GM12878 (cell line): ENCODE measurements around the gene STAT3. TPM values are rescaled to one million over a fixed set of nuclear protein-coding genes. Genes with fewer than 3 reads are reported as not detected.
A peak's percentile ranks its signal among the peaks of the same experiment; 100 is the strongest.

Experiments used
- ATF2 ChIP-seq: IDR thresholded peaks from 2 replicates; pipeline ENCODE4 v1.6.1; 2012; ENCODE audit warnings: low read length, inconsistent platforms
- BRCA1 ChIP-seq: IDR thresholded peaks from 2 replicates; pipeline ENCODE4 v1.6.1; 2011; ENCODE audit warnings: low read depth, low read length, improper control_type of control experiment
- CHD4 ChIP-seq: fragments of 200-600 bp; sonication (generic); IDR thresholded peaks from 2 replicates; pipeline ENCODE4 v1.6.1; 2016; ENCODE audit warnings: mild to moderate bottlenecking
- E2F8 ChIP-seq: fragments of 450-650 bp; IDR thresholded peaks from 2 replicates; pipeline ENCODE4 v1.6.1; 2018; ENCODE audit warnings: mild to moderate bottlenecking, low read depth, moderate library complexity; ENCODE audit not compliant: partially characterized antibody
- FOXK2 ChIP-seq: fragments of 450-650 bp; IDR thresholded peaks from 2 replicates; pipeline ENCODE4 v1.6.1; 2017; ENCODE audit warnings: mild to moderate bottlenecking, moderate library complexity
- JUND ChIP-seq: IDR thresholded peaks from 2 replicates; pipeline ENCODE4 v1.6.1; 2012; ENCODE audit warnings: low read depth, mild to moderate bottlenecking, low read length, improper control_type of control experiment, moderate library complexity
- LARP7 ChIP-seq: fragments of 450-650 bp; IDR thresholded peaks from 2 replicates; pipeline ENCODE4 v1.6.1; 2017; ENCODE audit warnings: mild to moderate bottlenecking
- MTA2 ChIP-seq: fragments of 450-650 bp; IDR thresholded peaks from 2 replicates; pipeline ENCODE4 v1.6.1; 2016; ENCODE audit warnings: low read depth, mild to moderate bottlenecking, moderate library complexity
- NR2F1 ChIP-seq: fragments of 450-650 bp; conservative IDR thresholded peaks from 2 replicates; pipeline ENCODE4 v1.6.1; 2017; ENCODE audit warnings: mild to moderate bottlenecking
- POLR2AphosphoS2 ChIP-seq: IDR thresholded peaks from 2 replicates; pipeline ENCODE4 v1.6.1; 2011; ENCODE audit warnings: low read depth, mild to moderate bottlenecking, low read length, improper control_type of control experiment, moderate library complexity
- POU2F2 ChIP-seq: IDR thresholded peaks from 3 replicates; pipeline ENCODE4 v1.6.1; 2011; ENCODE audit warnings: low read depth, mild to moderate bottlenecking, low read length, borderline replicate concordance
- RAD51 ChIP-seq: fragments of 450-650 bp; IDR thresholded peaks from 2 replicates; pipeline ENCODE4 v1.6.1; 2016; ENCODE audit warnings: moderate library complexity, mild to moderate bottlenecking, inconsistent platforms
- SMAD5 ChIP-seq: IDR thresholded peaks from 2 replicates; pipeline ENCODE4 v1.6.1; 2016; ENCODE audit warnings: antibody characterized with exemption, low read depth
- SPI1 ChIP-seq: IDR thresholded peaks from 2 replicates; pipeline ENCODE4 v1.6.1; 2011; ENCODE audit warnings: low read depth, mild to moderate bottlenecking, low read length, moderate library complexity, borderline replicate concordance; ENCODE audit not compliant: insufficient read depth
- SRF ChIP-seq, 2 experiments: IDR thresholded peaks; 2 replicates each; pipeline ENCODE4 v1.6.1; 2011; ENCODE audit warnings: low read depth in 2 of 2, low read length in 2 of 2, mild to moderate bottlenecking in 1 of 2, moderate library complexity in 1 of 2
- polyA plus RNA-seq, 11 experiments: library from polyadenylated mRNA; depleted of rRNA in 4 of 11; unstranded in 6 of 11; stranded (reverse) in 5 of 11; fragments of >200 nt; fragmentation: Nextera tagmentation in 4 of 11; fragmentation: Illumina TruSeq in 1 of 11; extraction: Ambion mirVana in 4 of 11; extraction: Trizol in 1 of 11; gene quantifications; 1 replicate in 1 of 11; 2 replicates in 10 of 11; pipeline versions ENCODE4 v1.2.1 to v1.2.3, GENCODE V29; 2011 to 2016; ENCODE audit warnings: inconsistent platforms in 2 of 11, missing spikeins in 2 of 11, low read depth in 1 of 11
- total RNA-seq, 4 experiments: library from RNA; depleted of rRNA in 3 of 4; stranded (reverse); fragments of >200 nt in 3 of 4; fragmentation: Illumina TruSeq in 1 of 4; extraction: Trizol in 1 of 4; gene quantifications; 2 replicates each; pipeline versions ENCODE4 v1.2.1 to v1.2.3, GENCODE V29; 2013 to 2021
- TF ChIP-seq, protein P1 (sequence below): IDR thresholded peaks from 2 replicates; pipeline ENCODE4 v1.6.1; 2012; ENCODE audit warnings: low read depth, low read length, improper control_type of control experiment
- TF ChIP-seq, protein P2 (sequence below): fragments of 450-650 bp; IDR thresholded peaks from 2 replicates; pipeline ENCODE4 v1.6.1; 2017; ENCODE audit warnings: mild to moderate bottlenecking
- TF ChIP-seq, protein P3 (sequence below): IDR thresholded peaks from 2 replicates; pipeline ENCODE4 v1.6.1; 2011; ENCODE audit warnings: mild to moderate bottlenecking, low read depth, low read length, moderate library complexity; ENCODE audit not compliant: insufficient replicate concordance

The STAT3 gene
- total and polyA plus RNA-seq, 10 of the 15 experiments (the other 5 are each of a cell fraction or from before 2014, with no cell fraction given): 18.4 to 96.4 (median 60.9) TPM

DNA sequence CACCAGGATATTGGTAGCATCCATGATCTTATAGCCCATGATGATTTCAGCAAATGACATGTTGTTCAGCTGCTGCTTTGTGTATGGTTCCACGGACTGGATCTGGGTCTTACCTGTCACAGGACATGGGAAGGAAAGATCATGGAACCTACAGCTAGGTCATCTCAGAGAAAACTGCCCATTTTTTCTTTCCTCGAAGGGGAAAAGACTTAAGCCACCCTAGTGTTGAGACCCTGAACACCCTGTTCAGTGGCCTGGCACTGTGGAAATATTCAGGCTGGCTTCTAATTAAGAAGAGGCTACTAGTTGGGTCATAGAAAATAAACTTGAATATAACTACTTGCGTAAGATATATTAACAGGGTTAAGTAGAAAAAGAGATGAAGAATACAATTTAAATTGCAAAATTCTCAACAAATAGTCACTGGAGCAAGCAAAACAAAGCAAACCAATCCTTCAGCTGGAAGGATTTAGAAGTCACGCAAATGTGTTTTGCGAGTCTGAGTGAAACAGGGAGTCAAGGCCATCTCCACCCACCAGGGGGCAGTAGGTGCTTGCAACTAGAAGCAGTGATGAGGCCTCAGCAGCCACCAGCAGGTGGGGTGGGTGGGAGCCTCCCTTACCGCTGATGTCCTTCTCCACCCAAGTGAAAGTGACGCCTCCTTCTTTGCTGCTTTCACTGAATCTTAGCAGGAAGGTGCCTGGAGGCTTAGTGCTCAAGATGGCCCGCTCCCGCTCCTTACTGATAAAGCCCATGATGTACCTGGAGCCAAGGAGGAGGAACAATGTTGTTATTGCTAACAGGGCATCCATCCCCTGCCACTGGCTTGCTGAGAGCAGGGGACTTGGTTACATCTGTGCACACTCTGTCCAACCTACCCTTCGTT lies 65.6 kb downstream of the STAT3 start (continued):
- no peak for TF ChIP-seq SRF (IDR thresholded peaks at IDR 0.05; ENCODE audit: low read depth in 2 of 2, low read length in 2 of 2)
- TF ChIP-seq, protein P1, sequence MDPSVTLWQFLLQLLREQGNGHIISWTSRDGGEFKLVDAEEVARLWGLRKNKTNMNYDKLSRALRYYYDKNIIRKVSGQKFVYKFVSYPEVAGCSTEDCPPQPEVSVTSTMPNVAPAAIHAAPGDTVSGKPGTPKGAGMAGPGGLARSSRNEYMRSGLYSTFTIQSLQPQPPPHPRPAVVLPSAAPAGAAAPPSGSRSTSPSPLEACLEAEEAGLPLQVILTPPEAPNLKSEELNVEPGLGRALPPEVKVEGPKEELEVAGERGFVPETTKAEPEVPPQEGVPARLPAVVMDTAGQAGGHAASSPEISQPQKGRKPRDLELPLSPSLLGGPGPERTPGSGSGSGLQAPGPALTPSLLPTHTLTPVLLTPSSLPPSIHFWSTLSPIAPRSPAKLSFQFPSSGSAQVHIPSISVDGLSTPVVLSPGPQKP: 0 out of 2 replicates have a peak, but pooled peaks have one; percentile 23
- TF ChIP-seq NR2F1: no peak
- TF ChIP-seq MTA2: no peak
- TF ChIP-seq, protein P2, sequence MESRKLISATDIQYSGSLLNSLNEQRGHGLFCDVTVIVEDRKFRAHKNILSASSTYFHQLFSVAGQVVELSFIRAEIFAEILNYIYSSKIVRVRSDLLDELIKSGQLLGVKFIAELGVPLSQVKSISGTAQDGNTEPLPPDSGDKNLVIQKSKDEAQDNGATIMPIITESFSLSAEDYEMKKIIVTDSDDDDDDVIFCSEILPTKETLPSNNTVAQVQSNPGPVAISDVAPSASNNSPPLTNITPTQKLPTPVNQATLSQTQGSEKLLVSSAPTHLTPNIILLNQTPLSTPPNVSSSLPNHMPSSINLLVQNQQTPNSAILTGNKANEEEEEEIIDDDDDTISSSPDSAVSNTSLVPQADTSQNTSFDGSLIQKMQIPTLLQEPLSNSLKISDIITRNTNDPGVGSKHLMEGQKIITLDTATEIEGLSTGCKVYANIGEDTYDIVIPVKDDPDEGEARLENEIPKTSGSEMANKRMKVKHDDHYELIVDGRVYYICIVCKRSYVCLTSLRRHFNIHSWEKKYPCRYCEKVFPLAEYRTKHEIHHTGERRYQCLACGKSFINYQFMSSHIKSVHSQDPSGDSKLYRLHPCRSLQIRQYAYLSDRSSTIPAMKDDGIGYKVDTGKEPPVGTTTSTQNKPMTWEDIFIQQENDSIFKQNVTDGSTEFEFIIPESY: no peak
- TF ChIP-seq BRCA1: no peak
- TF ChIP-seq CHD4: no peak
- TF ChIP-seq FOXK2: no peak
- TF ChIP-seq POLR2AphosphoS2: 0 out of 2 replicates have a peak, but pooled peaks have one; percentile 14
- TF ChIP-seq ATF2: no peak
- TF ChIP-seq POU2F2: peak; percentile 74; the same call in 1 of the 3 replicates
- no peak for TF ChIP-seq JUND
- no peak for TF ChIP-seq E2F8
- TF ChIP-seq SPI1: no peak
- TF ChIP-seq, protein P3, sequence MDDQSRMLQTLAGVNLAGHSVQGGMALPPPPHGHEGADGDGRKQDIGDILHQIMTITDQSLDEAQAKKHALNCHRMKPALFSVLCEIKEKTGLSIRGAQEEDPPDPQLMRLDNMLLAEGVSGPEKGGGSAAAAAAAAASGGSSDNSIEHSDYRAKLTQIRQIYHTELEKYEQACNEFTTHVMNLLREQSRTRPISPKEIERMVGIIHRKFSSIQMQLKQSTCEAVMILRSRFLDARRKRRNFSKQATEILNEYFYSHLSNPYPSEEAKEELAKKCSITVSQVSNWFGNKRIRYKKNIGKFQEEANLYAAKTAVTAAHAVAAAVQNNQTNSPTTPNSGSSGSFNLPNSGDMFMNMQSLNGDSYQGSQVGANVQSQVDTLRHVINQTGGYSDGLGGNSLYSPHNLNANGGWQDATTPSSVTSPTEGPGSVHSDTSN: no peak
- 0 out of 2 replicates have a peak, but pooled peaks have one; percentile 50 for TF ChIP-seq LARP7
- TF ChIP-seq SMAD5: no peak
- no peak for TF ChIP-seq RAD51
